BJ (cell line): ENCODE results near the gene TIMP3. TPM values are rescaled to one million over a fixed set of nuclear protein-coding genes. Genes with fewer than 3 reads are reported as not detected.
A peak's percentile ranks its signal among the peaks of the same experiment; 100 is the strongest.

ENCODE experiments used
- CTCF ChIA-PET: fragments of 350-600 bp; formaldehyde crosslinking; extraction: SDS; loops from one replicate; lab custom pipeline; 2021; ENCODE audit warnings: antibody characterized with exemption, inconsistent platforms; lab: Yijun Ruan, JAX
- POLR2A ChIA-PET: fragments of 300-600 bp; sonication (Branson Sonifier 250); formaldehyde crosslinking; extraction: SDS; loops from one replicate; lab custom pipeline; 2021; ENCODE audit warnings: antibody characterized with exemption; lab: Charles Lee
- DNase-seq: peaks from one replicate; pipeline ENCODE4 v3.0.0-alpha.2; 2011; ENCODE audit warnings: low read depth
- H3K27me3 ChIP-seq: 2 replicates; pipeline ENCODE4 v1.6.0; 2011; ENCODE audit warnings: low read length; ENCODE audit not compliant: control insufficient read depth, insufficient read depth
- H3K36me3 ChIP-seq: 2 replicates; pipeline ENCODE4 v1.5.1; 2011; ENCODE audit warnings: low read length; ENCODE audit not compliant: control insufficient read depth, insufficient read depth
- H3K4me3 ChIP-seq: 2 replicates; pipeline ENCODE4 v1.5.1; 2011; ENCODE audit warnings: low read depth, mild to moderate bottlenecking, control low read depth, low read length
- CTCF ChIP-seq: IDR thresholded peaks from 2 replicates; pipeline ENCODE4 v1.5.1; 2011; ENCODE audit warnings: low read depth, mild to moderate bottlenecking, control low read depth, inconsistent platforms, low read length, moderate library complexity; ENCODE audit not compliant: insufficient read depth
- polyA plus RNA-seq: library from polyadenylated mRNA; depleted of rRNA; stranded (reverse); fragments of >200 nt; gene quantifications from 2 replicates; pipeline ENCODE4 v1.2.3, GENCODE V29; 2011

Gene TIMP3
- polyA plus RNA-seq, 1 experiment = 544 TPM

- no peak for TF ChIP-seq CTCF
- Histone ChIP-seq H3K36me3 (peaks cover 24% of the 10 kb centered on the region), H3K27me3 (no peaks in the 10 kb centered on the region), H3K4me3 (no peak overlapping the region)
- ChIA-PET CTCF (interaction anchor here (1.8 kb wide), 1 partner anchor 23 kb away, joined by 3 read pairs; no protein-coding TSS in a partner anchor), POLR2A (no interaction called here)
- no peak for DNase-seq
Observed at GRCh38 chr22:32820131-32821119, 18.9 kb downstream of the TIMP3 start.

- Histone ChIP-seq H3K27me3 (no peaks in the 10 kb centered on the region), H3K36me3 (peaks cover 19% of the 10 kb centered on the region), H3K4me3 (no peak overlapping the region)
- no peak for DNase-seq
- ChIA-PET CTCF (interaction anchor here (1.0 to 1.1 kb wide), 2 partner anchors 10 to 30 kb away, joined by 3 read pairs; no protein-coding TSS in a partner anchor), POLR2A (no interaction called here)
- TF ChIP-seq CTCF = no peak
Observed at GRCh38 chr22:32822179-32822877, 20.8 kb downstream of the TIMP3 start.

- peak; percentile 49 for TF ChIP-seq CTCF
- Histone ChIP-seq H3K27me3 (no peaks in the 10 kb centered on the region), H3K4me3 (no peak overlapping the region), H3K36me3 (peaks cover 20% of the 10 kb centered on the region)
- no peak for DNase-seq
- CTCF ChIA-PET = interaction anchor here (1.0 to 1.1 kb wide), 2 partner anchors 9 to 30 kb away, joined by 3 read pairs; no protein-coding TSS in a partner anchor
- POLR2A ChIA-PET = no interaction called here
Observed at GRCh38 chr22:32823024-32823730, 21.7 kb downstream of the TIMP3 start.

GRCh38 chr22:32824531-32825312 is 23.2 kb downstream of the TIMP3 start:
- POLR2A ChIA-PET = no interaction called here

More at GRCh38 chr22:32824531-32825312, 23.2 kb downstream of the TIMP3 start:
- DNase-seq = no peak
- Histone ChIP-seq H3K27me3 (no peaks in the 10 kb centered on the region), H3K4me3 (no peak overlapping the region), H3K36me3 (peaks cover 18% of the 10 kb centered on the region)
- CTCF ChIA-PET = interaction anchor here (0.5 to 1.2 kb wide), 5 partner anchors 13 to 204 kb away, joined by 3 read pairs; no protein-coding TSS in a partner anchor
- no peak for TF ChIP-seq CTCF
